Activated CD4-positive, alpha-beta T cell treated with anti-CD3 and anti-CD28 coated beads, Interleukin-2, amount 50 U/mL, for 24 hours (primary cell): ENCODE results near the gene TRMU.
"Not testable (repeated sequence)": the region's sequence is repeated elsewhere in the genome, so short reads cannot be mapped to it uniquely, and the experiment has no call there.

Experiments
- DNase-seq, 2 donors: peaks; one replicate each; pipeline ENCODE4 v3.0.0-alpha.2; 2020; ENCODE audit warnings: low read depth in 1 of 2, low spot score in 1 of 2

Gene TRMU

DNA sequence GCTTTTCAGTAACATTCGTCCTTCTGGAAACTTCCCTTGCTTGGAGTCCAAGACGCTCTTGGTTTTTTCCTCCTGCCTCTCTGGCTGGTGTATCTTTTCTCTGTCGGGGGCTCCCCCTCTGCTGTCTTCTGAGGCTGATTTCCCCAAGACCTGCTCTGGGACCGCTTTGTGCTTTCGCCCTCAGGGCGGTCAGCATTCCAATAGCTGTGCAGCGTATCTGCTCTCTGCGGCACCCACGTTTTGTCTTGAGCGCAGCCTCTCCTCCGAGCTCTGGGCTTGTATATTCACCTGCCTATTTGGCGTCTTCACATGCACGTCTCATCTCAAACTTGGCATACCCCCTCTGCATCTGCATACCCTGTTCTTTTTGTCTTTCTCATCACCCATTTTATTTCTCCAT, 36.4 kb upstream of the TRMU start:
- no peak for DNase-seq

DNA sequence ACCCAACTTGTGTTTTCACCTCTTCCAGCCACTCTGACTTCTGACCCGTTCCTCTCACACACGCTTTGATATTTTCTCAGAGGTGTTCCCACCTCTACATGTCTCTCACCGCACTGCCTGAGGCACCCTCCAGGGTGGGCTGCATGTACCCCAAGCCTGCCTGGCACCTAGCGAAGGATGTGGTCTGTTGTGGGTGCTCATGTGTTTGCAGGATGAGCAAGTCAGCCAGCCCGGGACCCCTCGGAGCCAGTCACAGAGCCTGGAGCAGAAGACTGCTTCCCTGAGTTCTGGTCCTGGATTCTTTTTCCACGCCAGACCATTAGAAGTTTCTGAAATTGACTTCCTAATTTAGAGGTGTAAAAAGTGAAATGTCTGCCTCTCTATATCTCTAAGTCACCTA, 35.0 kb upstream of the TRMU start:
- DNase-seq = no peak

DNA sequence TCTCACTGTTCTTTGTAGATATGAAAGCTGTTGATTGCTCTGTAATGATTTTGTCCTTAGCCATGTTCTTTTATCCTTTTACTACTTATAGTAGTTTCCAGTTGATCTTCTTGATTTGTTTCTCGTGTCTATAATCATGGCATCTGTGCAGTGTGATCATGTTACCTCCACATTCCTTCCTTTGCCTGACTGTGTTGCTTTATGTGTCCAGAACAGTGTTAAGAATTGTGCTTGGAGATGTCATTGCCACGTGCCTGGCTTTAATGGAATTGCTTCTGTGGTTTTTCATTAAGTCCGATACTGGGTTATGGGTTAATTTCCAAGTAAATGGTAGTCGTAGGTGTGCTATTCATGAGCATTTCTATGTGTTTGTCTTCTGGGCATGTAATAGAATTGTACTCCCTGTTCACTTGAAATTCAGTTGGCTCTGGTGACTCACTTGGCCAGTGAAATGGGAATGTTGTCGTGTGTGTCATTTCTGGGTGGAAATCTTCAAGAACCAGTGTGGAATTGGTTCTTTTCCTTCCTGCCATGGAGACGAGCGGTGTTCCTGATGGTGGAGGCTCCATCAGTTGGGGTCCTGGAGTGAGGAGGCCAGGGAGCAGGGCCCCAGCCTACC, 32.1 kb upstream of the TRMU start:
- DNase-seq = no peak

DNA sequence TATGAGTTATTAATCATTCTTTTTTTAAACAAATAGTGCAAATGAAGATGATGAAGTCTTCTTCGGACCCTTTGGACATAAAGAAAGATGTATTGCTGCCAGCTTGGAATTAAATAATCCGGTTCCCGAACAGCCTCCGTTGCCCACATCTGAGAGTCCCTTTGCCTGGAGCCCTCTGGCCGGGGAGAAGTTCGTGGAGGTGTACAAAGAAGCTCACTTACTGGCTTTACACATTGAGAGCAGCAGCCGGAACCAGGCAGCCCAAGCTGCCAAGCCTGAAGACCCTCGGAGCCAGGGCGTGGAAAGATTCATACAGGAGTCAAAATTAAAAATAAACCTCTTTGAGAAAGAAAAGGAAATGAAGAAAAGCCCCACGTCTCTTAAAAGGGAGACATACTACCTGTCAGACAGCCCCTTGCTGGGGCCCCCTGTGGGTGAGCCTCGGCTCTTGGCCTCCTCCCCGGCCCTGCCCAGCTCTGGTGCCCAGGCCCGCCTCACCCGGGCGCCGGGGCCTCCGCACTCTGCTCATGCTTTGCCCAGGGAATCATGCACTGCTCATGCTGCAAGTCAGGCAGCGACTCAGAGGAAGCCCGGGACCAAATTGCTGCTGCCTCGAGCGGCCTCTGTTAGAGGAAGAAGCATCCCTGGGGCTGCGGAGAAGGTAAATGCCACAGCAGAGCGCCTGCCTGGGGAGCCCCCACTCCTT, 27.1 kb upstream of the TRMU start:
- DNase-seq = no peak

GRCh38 chr22:46309526-46310085, 25.9 kb upstream of the TRMU start:
- no peak for DNase-seq

DNA sequence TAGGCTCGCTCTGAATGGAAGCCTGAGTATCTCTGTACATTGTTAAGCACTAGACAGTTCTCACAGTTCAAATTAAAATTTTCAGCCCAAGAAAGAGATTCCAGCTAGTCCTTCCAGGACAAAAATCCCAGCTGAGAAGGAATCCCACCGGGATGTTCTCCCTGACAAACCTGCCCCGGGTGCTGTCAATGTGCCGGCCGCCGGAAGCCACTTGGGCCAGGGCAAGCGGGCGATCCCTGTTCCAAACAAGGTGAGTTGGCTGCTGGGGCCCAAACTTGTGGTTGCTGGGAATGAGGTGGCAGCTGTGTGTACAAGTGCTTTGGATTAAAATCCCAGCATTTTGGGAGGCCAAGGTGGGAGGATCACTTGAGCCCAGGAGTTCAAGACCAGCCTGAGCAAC, 23.5 kb upstream of the TRMU start:
- DNase-seq = no peak

DNA sequence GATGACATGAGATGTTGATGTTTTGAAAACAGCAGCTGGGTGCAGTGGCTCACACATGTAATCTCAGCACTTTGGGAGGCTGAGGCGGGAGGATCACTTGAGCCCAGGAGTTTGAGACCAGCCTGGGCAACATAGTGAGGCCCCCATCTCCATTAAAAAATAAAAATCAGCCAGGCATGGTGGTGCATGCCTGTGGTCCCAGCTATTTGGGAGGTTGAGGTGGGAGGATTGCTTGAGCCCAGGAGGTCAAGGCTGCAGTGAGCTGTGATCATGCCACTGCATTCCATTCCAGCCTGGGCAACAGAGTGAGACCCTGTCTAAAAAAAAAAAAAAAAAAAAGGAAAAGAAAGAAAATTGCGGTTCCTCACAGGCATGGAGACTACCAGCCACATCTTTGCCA, 22.7 kb upstream of the TRMU start:
- not testable (repeated sequence) for DNase-seq

DNA sequence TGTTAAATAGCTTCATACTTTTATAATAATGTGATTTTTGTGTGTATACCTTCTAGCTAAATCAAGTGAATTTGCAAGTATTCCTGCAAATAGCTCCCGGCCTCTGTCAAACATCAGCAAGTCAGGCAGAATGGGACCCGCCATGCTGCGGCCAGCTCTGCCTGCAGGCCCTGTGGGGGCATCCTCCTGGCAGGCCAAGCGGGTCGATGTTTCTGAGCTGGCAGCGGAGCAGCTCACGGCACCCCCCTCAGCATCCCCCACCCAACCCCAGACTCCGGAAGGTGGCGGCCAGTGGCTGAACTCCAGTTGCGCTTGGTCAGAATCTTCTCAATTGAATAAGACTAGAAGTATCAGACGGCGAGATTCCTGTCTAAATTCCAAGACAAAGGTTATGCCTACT, 19.5 kb upstream of the TRMU start:
- DNase-seq = no peak

- no peak for DNase-seq
Measured at GRCh38 chr22:46317646-46318045, 17.9 kb upstream of the TRMU start.

- DNase-seq = no peak
Measured at GRCh38 chr22:46318576-46318975, 16.9 kb upstream of the TRMU start.

GRCh38 chr22:46319319-46319718, 16.2 kb upstream of the TRMU start:
- DNase-seq = no peak

DNA sequence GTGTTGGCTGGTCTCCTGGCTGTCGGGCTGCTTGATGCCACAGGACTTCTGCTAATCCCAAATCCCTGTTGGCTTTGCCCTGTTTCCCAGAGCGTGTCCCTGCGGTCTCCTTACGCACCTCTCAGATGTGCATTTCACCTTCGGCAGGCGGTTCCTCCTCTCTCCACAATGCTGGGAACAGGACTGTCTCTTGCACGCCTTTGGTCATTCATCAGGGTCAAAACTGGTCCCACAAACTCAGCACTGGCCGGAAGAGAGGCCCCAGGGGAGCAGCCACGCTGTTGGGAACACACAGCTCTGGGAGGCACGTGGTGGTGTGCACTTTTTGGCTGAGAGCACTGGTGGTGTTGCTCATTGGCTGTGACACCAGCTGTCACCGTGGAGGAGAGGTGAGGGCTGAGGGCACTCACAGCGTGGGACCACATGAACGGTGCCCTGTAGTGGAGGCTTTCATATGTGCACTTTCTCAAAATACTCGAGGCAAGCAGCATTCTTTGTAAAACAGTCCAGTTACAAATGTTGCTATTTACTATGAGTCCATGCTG, 15.3 kb upstream of the TRMU start:
- no peak for DNase-seq

GRCh38 chr22:46320716-46321386, 14.7 kb upstream of the TRMU start:
- DNase-seq = no peak

- no peak for DNase-seq
Measured at GRCh38 chr22:46322711-46323110, 12.8 kb upstream of the TRMU start.

DNA sequence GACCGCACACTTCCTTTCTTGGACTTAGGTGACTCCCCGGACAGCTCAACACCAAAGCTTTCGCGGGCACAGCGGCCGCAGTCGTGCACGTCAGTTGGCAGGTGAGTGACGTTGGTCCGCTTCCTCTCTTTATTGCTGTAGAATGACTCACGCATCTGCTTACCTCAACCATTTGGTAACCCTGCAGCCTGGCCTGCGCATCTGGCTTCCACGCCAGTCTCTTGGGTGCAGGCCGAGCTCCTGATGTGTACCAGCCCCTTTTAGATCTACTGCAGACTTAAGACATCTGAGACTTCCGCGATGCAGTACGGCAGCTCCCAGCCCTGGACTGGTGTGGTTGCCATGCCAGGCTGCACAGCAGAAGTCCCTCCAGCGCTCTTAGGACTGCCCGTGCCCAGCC, 12.4 kb upstream of the TRMU start:
- DNase-seq = no peak

DNA sequence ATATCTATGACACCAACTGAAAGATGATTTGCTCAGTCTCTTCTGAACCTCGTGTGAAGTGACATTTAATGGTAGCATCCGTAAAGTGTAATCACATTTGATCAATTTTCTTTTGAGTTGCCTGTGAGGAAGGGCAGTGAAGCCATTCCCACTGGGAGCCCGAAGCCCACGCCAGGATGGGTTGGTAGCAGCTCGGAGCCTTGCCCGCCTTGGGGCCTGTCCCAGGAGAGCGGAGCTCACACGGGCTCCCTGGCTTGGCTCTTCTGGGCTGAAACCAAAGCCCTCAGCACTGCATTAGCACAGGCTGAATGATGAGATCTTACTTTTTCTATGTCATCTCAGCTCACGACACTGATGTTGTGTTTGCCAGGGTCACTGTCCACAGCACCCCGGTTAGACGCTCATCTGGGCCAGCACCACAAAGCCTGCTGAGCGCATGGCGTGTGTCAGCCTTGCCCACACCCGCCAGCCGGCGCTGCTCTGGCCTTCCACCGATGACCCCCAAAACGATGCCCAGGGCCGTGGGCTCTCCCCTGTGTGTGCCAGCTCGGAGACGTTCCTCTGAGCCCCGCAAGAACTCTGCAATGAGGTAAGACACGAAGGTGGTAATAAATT, 9.3 kb upstream of the TRMU start:
- DNase-seq = no peak

- DNase-seq = no peak
Measured at GRCh38 chr22:46327691-46328465, 7.6 kb upstream of the TRMU start.

DNA sequence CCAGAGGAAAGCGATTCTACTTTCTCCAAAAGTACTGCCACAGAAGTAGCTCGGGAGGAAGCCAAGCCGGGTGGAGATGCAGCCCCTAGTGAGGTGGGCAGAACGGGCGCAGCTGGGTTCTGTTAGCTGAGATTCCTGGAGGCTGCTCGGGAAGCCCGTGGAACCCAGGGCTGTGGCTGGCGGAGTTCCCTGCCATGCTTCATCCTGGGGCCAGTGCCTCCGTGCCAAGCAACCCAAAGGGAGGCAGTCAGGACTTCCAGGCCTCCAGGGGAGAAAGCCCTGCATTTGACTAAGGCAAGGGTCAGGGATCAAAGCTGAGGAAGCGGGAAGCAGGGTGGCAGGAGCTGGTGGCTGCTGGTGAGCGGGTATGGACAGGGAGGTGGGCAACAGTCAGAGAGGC, 6.7 kb upstream of the TRMU start:
- no peak for DNase-seq

GRCh38 chr22:46329616-46330015, 5.9 kb upstream of the TRMU start:
- no peak for DNase-seq

DNA sequence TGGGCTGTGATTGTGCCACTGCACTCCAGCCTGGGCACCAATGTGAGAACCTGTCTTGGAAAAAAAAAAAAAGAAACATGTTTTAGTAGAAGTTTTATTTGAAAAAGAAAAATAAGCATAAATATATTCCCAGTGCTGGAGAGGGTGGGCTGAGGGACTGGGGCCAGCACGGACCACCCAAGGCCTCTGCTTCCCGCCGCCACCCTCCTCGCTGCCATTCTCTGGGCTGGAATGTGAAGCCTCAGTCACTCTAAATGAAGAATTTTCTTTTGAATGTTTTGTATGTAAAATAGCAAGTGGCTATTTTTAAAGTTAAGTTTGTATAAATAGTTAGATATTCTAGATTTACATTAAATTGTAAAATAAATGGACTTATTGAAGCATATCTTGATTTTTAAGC, 5.1 kb upstream of the TRMU start:
- DNase-seq = no peak

- DNase-seq = no peak
Measured at GRCh38 chr22:46331496-46331895, 4.0 kb upstream of the TRMU start.
